GM19099 (cell line): ENCODE results near the gene PDE3B.

Experiments
- POLR2A ChIP-seq: IDR thresholded peaks from 3 replicates; pipeline ENCODE4 v1.6.1; 2011; ENCODE audit warnings: low read depth; ENCODE audit not compliant: insufficient read length; ENCODE audit errors: extremely low read depth

Gene PDE3B

DNA sequence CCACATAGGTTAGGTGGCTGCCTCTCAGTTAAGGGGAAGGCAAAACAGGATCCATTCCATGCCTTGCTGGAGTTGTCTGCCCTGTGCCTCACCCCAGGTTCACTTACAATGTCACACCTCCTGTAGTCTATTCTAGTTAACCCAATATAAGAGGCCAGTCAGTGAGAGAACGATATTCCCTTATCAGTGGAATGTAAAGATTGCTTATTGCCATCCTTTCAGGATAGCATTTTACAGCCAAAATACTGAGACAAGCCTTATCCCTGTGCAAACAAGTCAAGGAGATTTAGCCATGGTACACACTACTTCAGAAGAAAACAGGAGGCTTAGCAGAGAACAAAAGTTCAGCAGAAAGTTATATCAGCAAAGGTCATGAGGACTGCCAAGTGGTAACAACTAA, 242.9 kb downstream of the PDE3B start:
- TF ChIP-seq POLR2A: no peak

DNA sequence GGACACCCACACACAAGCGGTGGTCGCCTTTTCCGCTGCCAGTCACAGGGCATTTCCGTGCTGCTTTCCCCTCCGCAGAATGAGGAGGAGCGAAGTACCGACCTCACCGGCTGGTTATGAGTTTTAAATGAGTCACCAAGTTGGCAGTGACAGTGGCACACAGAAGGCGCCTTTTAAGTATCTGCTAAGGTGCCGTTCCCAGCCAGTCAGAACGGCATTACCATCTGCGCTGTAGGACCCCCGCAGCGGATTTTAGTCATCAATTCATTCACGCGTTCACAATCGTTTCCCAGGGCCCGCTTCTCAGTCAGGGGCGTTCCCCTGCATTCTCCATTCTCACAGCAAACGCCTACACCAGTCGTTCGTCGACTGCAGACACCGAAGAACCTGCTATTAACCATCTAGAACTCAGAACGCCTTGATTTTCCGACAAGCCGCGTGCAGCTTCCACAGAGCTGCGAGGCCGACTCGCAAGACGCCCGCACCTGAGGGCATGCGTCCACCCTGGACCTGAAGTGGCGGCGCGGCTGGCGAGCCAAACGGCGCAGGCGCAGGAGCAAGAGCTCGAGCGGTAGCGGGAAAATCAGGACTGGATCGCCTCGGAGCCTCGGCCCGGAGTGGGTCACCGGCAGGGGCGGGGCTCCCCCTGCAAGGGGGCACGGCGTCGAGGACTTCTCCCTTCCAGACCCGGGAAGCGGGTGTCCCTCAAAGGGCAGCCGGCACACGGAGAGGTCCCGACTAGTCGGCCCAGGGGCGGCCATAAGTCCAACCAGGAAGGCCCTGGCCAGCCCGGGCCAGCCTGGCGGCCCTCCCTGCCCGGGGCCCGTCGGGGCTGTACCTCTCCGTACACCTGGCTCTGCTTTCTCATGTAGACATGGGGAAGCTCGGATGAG, 247.8 kb downstream of the PDE3B start:
- TF ChIP-seq POLR2A: peak; percentile 90

DNA sequence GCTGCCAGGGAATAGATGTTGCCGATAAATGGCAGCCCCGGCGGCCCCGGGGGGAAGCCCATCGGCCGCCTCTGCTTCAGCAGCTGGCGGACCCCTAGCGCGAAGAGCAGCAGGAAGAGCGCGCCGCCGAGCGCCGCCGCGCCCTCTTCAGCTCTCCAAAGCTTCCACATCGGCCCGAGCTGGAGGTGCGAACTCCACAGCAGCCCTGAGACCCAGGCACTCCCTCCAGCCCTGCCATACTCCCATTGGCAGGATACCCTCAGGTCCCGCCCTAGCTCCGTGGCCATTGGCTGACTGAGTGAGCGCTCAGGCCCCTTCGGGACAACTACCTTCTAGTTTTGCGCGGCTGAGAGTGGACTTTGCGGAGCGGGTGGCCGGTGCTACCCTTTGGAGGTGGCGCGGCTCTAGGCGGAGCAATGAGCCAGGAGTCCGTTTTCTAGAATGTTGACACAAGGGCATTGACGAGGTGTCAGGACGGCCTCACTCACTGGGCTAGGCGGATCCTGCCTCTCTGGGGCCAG, 248.5 kb downstream of the PDE3B start, which contains the start of gene CYP2R1:
Gene CYP2R1 (minus strand): TSS at position 196 of the 521 bp plus-strand sequence. CDS start 26 bp downstream, at position 170.
- TF ChIP-seq POLR2A: peak; percentile 37

DNA sequence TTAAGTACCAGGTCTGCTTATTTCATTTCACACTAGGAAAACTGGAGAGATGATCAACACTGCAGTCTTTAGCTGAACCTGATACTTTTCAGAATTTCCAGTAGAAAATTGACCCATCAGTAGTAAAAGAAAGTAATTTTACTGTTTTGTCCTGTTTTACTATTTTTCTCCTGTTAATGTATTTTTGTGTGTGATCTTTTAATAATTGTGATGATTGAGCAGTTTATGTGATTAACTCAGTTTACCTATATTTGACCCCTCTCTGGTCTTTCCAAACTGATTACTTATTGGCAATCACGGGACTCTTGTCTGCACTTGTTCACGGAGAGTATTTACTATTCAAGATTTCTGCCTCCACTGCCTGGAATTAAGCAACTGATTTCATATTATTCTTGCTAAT, 249.0 kb downstream of the PDE3B start:
- TF ChIP-seq POLR2A: no peak

DNA sequence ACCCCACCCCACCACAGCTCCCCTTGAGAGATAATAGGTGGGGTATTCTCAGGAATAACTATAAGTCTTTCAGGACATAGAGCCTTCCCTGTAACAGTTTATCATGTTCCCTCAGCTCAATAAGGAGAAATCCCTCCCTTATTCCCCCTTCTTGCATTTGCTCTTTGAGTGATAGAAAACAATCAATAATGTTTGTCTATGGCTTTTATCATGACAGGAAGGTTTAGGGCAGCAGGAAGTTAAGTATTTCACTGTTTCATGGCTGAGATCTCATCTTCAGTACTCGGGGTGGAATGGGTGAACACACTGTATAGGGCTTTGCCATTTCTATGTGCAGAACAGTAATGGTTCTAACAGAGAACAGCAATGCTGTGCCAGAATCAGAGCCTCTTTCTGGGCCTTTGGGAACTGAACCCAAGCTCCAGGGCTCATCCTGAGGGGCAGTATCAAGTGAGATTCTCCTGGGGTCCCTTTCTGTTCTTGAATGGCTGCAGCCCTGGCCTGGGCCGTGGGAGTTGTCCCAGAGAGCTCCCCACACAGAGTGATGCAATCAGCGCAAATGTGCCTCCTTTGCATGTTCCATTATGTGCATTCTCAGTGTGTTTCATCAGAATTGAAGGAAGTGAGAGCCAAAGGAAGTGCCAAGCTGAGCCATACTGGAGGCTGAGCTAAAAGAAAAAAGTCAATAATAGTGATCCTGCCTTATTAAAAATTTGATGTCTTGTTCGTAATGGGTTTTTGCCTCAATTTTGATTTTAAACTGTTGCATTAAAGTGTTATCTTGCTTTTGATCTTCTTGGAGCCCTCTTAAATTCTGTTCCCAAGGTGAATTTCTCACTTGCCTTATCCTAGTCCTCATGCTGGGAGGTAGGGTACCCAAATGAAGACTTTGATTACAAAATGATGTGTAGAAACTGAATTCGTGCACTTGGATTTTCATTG, 251.3 kb downstream of the PDE3B start:
- TF ChIP-seq POLR2A: no peak

DNA sequence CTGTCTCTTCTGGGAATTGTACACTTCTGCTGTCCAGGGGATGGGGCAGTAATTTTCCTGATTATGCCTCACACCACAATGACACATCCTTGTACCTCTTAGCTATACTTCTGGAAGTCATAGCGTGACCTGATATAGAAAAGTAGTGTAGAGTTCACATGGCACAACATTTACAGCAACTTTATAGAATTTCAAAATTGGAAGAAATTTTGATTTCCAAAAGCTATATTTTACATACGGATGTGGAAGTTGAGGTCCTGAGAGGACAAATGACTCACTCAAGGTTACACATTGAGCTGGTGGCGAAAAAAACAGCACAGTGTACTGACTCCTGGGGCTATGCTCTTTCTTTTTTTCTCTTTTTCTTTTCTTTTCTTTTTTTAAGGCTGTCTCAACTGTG, 254.8 kb downstream of the PDE3B start:
- no peak for TF ChIP-seq POLR2A

DNA sequence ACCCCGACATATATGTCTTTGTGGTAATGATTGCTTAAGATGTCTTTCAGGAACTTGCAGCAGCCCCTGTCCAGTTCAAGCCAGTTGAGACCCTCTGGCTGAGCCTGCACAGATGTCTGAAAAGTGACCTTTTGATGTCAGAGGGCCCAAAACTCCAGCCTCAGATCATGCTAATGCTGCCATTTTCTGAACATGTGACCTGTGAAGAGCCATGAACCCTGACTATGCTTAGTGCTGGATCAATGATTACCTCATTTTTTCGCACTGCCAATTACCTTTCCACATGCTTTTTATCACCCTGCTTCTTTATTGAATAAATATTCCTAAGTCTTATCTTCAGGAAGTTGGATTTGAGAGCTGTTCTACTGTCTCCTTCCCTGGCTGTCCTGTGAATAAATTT, 255.3 kb downstream of the PDE3B start:
- TF ChIP-seq POLR2A: no peak

DNA sequence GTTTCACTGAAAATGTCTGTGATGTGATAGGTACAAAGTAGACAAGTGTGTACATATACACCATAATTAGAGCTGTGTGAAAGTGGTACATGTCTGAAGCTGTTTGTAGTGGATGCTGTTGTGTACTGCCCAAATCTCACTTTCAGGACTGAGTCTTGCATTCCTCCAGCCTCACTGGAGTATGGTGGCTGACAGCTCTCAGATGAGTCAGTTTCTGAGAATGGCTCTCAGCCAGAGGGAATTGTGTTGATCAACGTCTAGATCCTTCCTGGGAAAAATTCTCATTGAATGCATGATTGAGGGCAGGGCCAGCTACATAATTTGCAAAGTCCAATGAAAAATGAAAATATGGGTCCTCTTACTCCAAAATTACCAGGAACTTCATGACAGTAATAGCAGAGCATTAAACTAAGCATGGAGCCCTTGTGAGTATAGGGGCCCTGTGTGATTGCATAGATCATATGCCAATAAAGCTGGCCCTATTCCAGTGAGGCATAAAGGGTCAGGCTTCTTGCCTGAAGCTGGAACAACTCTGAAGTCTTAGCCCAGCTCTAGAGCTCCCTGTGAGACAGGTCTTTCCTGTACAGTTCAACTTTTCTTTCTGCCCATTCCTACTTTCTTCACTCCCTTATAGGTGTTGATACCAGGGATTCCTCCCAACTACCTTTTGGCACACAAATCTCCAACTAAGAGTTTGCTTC, 259.2 kb downstream of the PDE3B start:
- no peak for TF ChIP-seq POLR2A

DNA sequence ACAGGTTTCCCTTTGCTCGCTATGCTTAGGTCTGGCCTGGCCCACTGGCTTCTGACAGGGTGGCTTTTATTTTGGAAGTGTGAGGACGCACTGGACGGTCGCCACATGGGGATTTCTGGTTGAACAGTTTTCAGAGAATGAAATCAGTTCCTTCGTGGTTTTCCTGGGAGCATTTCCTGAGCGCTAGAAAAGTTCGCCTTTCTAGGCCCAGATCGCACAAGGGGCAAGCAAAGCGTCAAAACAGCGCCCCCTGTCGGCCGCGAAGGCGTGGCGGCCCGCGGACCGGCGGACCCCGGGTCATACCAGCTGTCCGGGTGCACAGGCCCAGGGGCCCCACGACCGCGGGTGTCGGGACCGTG, 261.1 kb downstream of the PDE3B start:
- no peak for TF ChIP-seq POLR2A

DNA sequence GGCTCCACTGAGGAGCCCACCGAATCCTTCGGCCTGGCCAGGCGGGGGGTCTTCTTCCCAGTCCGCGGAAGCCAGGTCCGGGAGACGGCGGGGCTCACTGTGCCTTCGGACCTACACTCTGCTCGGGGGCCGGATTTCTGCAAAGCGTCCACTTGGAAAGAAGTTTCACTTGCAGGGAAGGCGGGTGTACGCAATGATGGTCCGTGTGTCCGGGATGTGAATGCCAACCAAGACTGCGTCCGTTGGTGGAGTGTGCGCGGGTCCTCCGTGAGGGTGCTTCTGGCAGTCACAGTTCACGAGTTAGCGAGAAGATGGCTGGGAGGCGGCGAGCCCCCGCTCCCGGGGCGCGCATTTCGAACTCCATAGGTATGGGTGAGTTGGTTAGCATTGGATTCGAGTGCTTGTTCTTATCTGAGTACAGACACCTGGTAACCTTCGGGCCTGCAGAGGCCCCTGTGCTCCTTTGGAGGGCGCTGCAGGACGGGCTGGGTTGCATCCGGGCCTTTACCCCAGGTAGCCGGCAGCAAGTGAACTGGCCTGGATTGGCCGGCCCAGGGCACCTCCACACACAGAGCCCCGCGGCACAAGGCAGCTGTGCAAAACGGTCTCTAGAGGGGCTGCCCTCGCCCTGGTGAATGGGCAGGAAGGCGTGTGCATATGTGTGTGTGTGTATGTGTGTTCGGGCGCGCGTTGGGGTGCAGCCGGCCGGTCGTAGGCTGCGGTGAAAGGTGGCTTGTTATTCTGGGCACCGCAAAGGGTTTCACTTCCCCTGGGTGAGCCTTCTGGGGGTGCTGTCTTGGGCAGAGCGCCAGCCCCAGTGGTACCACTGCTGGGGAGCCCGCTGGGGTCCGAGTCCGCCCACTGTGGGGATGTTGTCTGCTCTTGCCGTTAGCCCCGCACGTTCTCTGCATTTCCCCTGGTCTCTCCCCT, 261.8 kb downstream of the PDE3B start:
- TF ChIP-seq POLR2A: no peak

DNA sequence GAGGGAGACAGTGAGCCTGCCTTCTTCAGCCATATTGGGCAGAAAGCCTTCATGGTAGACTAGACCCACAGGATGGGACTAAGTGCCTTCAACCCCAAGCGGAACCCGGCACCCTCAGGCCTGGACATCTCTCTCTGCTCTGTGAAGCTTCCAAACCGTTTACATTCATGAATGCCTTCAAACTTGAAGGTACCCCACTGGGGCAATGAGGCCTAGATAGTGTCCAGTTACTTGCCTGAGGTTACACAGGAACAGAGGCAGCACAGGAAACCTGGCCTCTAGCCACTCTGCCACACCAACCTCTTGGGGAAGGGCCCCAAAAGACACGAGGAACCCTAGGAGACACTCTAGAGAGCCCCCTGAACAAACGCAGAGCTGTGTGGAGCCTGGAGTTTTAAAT, 263.0 kb downstream of the PDE3B start:
- TF ChIP-seq POLR2A: no peak

DNA sequence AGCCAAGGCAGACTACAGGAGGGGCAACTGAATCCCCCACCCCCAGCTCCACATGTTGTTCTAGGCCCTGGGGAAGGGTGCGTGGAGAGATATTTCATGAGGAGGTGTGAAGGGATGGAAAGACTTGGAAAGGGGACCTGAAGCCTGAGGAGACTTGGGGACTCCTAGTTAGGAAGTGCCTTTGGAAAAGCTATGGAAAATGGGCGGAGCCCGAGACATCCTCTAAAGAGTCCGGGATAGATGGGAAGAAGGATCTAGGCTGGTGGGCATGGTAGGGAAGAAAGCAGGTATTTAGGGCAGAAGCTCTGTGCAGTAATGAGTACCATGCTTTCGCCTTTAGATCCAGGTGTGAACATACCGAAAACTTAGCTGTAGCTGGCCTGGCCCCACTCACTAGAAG, 263.4 kb downstream of the PDE3B start:
- TF ChIP-seq POLR2A: no peak

DNA sequence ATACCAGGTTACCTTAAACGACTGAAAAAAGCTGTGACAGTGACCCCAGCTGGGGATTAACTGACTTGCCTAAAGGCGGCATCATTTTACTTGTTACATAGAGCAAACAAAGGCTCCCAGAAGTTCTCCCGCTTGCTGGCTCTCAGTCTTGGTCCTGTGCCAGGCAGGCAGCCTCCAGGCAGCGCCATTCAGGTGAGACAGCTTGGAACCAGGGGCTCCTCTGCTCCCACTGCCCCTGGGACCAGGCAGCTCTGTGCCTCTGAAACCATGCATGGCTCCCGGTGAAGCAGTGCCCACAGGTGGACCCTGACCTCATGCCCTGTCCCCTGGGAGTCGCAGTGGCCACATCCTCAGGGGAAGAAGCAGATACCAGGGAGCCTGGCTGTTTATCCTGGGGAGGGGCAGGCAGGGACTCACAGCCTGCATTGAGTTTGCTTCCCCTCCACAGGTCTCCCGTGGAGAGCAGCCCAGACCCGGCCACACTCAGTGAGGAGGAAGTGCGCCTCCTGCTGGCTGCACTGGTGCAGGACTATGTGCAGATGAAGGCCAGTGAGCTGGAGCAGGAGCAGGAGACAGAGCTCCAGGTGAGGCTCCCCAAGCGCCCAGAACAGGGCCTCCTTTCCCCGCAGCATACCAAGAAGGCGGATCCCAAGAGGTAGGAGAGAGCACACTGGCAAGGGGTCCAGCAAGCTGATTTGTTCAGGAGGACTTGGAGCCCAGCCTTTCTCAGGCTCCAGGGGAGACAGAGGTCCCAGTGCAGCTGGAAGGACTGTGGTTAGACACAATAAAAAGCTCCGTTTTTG, 264.0 kb downstream of the PDE3B start:
- no peak for TF ChIP-seq POLR2A
